KMS-11 (cell line): ENCODE results near the gene DYNLRB1.
"Not testable (repeated sequence)": the region's sequence is repeated elsewhere in the genome, so short reads cannot be mapped to it uniquely, and the experiment has no call there.

ENCODE experiments used
- H2AFZ ChIP-seq: fragments of 200-600 bp; sonication (generic); 2 replicates; pipeline ENCODE4 v1.6.1; 2016; ENCODE audit warnings: antibody characterized with exemption, mixed run types, low read depth
- H3K27ac ChIP-seq: fragments of 200-600 bp; sonication (generic); 2 replicates; pipeline ENCODE4 v1.6.1; 2016; ENCODE audit warnings: mild to moderate bottlenecking, mixed run types
- H3K27me3 ChIP-seq: fragments of 200-600 bp; sonication (generic); 2 replicates; pipeline ENCODE4 v1.6.1; 2017; ENCODE audit warnings: mild to moderate bottlenecking, low read depth, mixed run types, moderate library complexity; ENCODE audit not compliant: insufficient read depth
- H3K36me3 ChIP-seq: fragments of 200-600 bp; sonication (generic); 2 replicates; pipeline ENCODE4 v1.6.1; 2017; ENCODE audit warnings: mild to moderate bottlenecking, mixed run types; ENCODE audit not compliant: insufficient read depth
- H3K4me1 ChIP-seq: fragments of 200-600 bp; sonication (generic); 2 replicates; pipeline ENCODE4 v1.6.1; 2016; ENCODE audit warnings: mild to moderate bottlenecking, low read depth, mixed run types; ENCODE audit not compliant: poor library complexity, severe bottlenecking
- H3K4me2 ChIP-seq: fragments of 200-600 bp; sonication (generic); 2 replicates; pipeline ENCODE4 v1.7.0; 2016; ENCODE audit warnings: mild to moderate bottlenecking, mixed run types
- H3K4me3 ChIP-seq: fragments of 200-600 bp; sonication (generic); IDR thresholded peaks from 2 replicates; pipeline ENCODE4 v1.6.1; 2017; ENCODE audit warnings: low read depth, low read length, mixed read lengths; ENCODE audit not compliant: insufficient read depth
- H3K79me2 ChIP-seq: fragments of 200-600 bp; sonication (generic); 2 replicates; pipeline ENCODE4 v1.6.1; 2016; ENCODE audit warnings: low read depth, mixed run types; ENCODE audit not compliant: insufficient read depth
- H3K9ac ChIP-seq: fragments of 200-600 bp; sonication (generic); 2 replicates; pipeline ENCODE4 v1.6.1; 2016; ENCODE audit warnings: mild to moderate bottlenecking, mixed run types
- H4K20me1 ChIP-seq: fragments of 200-600 bp; sonication (generic); 2 replicates; pipeline ENCODE4 v1.6.1; 2016; ENCODE audit warnings: mild to moderate bottlenecking, mixed run types; ENCODE audit not compliant: insufficient read depth
- TF ChIP-seq, protein P1 (sequence below): fragments of 200-600 bp; sonication (generic); conservative IDR thresholded peaks from 2 replicates; pipeline ENCODE4 v1.6.1; 2017; ENCODE audit warnings: low read depth, mild to moderate bottlenecking, antibody characterized with exemption, low read length, moderate library complexity, mixed read lengths

DYNLRB1 gene

GRCh38 chr20:34517114-34517505 lies 888 bp downstream of the DYNLRB1 start:
- Histone ChIP-seq H3K4me2 (peak overlapping the region; percentile 83), H3K9ac (peak overlapping the region; percentile 75; the same call in 1 of the 2 replicates), H2AFZ (peak overlapping the region; percentile 95), H3K36me3 (no peaks in the 10 kb centered on the region), H3K4me1 (peaks cover 48% of the 10 kb centered on the region), H3K27me3 (no peaks in the 10 kb centered on the region), H3K27ac (peak overlapping the region; percentile 79), H3K4me3 (peak overlapping the region; percentile 38), H3K79me2 (peaks cover 53% of the 10 kb centered on the region), H4K20me1 (no peaks in the 10 kb centered on the region; the same call in 1 of the 2 replicates)
- TF ChIP-seq, protein P1, sequence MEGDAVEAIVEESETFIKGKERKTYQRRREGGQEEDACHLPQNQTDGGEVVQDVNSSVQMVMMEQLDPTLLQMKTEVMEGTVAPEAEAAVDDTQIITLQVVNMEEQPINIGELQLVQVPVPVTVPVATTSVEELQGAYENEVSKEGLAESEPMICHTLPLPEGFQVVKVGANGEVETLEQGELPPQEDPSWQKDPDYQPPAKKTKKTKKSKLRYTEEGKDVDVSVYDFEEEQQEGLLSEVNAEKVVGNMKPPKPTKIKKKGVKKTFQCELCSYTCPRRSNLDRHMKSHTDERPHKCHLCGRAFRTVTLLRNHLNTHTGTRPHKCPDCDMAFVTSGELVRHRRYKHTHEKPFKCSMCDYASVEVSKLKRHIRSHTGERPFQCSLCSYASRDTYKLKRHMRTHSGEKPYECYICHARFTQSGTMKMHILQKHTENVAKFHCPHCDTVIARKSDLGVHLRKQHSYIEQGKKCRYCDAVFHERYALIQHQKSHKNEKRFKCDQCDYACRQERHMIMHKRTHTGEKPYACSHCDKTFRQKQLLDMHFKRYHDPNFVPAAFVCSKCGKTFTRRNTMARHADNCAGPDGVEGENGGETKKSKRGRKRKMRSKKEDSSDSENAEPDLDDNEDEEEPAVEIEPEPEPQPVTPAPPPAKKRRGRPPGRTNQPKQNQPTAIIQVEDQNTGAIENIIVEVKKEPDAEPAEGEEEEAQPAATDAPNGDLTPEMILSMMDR: no peak

DNA sequence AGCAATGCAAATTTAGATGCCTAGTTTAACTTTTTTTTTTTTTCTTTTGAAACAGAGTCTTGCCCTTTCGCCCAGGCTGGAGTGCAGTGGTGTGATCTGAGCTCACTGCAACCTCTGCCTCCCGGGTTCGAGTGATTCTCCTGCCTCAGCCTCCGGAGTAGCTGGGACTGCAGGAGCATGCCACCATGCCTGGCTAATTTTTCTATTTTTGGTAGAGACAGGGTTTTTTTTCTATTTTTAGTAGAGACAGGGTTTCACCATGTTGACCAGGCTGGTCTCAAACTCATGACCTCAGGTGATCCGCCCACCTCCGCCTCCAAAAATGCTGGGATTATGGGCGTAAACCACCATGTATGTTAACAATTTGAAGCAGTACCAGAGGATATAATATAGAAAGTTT lies 2.6 kb downstream of the DYNLRB1 start:
- H3K4me3 ChIP-seq, H2AFZ ChIP-seq, H3K27ac ChIP-seq, H3K36me3 ChIP-seq, H4K20me1 ChIP-seq, H3K9ac ChIP-seq, H3K4me2 ChIP-seq, H3K27me3 ChIP-seq: not testable (repeated sequence)
- peaks cover 68% of the 10 kb centered on the region for H3K79me2 ChIP-seq
- peaks cover 54% of the 10 kb centered on the region for H3K4me1 ChIP-seq

GRCh38 chr20:34519841-34520240 lies 3.6 kb downstream of the DYNLRB1 start:
- H3K36me3 ChIP-seq, H3K4me2 ChIP-seq, H3K9ac ChIP-seq, H2AFZ ChIP-seq, H3K27me3 ChIP-seq, H3K4me3 ChIP-seq, H3K27ac ChIP-seq, H4K20me1 ChIP-seq: not testable (repeated sequence)
- Histone ChIP-seq H3K79me2 (peaks cover 78% of the 10 kb centered on the region), H3K4me1 (peaks cover 45% of the 10 kb centered on the region)

- TF ChIP-seq, protein P1: peak; percentile 59
- H2AFZ ChIP-seq: no peak overlapping the region
- peaks cover 33% of the 10 kb centered on the region for H3K4me1 ChIP-seq
- H4K20me1 ChIP-seq: no peaks in the 10 kb centered on the region; the same call in 1 of the 2 replicates
- H3K36me3 ChIP-seq: peaks cover 6% of the 10 kb centered on the region; the same call in 1 of the 2 replicates
- H3K4me2 ChIP-seq: peak overlapping the region; percentile 38; the same call in 1 of the 2 replicates
- H3K4me3 ChIP-seq: no peak overlapping the region
- no peaks in the 10 kb centered on the region for H3K27me3 ChIP-seq
- peaks cover 73% of the 10 kb centered on the region for H3K79me2 ChIP-seq
- no peak overlapping the region for H3K9ac ChIP-seq
- no peak overlapping the region; the same call in 1 of the 2 replicates for H3K27ac ChIP-seq
These were observed 7.0 kb downstream of the DYNLRB1 start for GRCh38 chr20:34522969-34523871.

GRCh38 chr20:34524426-34524825 lies 8.2 kb downstream of the DYNLRB1 start:
- H3K79me2 ChIP-seq: peaks cover 62% of the 10 kb centered on the region
- peaks cover 26% of the 10 kb centered on the region for H3K4me1 ChIP-seq
- H2AFZ ChIP-seq: no peak overlapping the region
- H3K4me2 ChIP-seq: no peak overlapping the region
- no peak overlapping the region for H3K27ac ChIP-seq
- H4K20me1 ChIP-seq: no peaks in the 10 kb centered on the region; the same call in 1 of the 2 replicates
- H3K4me3 ChIP-seq: no peak overlapping the region
- TF ChIP-seq, protein P1: no peak
- H3K36me3 ChIP-seq: peaks cover 6% of the 10 kb centered on the region; the same call in 1 of the 2 replicates
- H3K9ac ChIP-seq: no peak overlapping the region
- no peaks in the 10 kb centered on the region for H3K27me3 ChIP-seq
